Heart right ventricle (tissue), 16 donors: ENCODE measurements around the gene USP2. TPM values are rescaled to one million over a fixed set of nuclear protein-coding genes. Genes with fewer than 3 reads are reported as not detected.

Experiments used
- ATAC-seq, 8 donors: fragments of 200-7000 bp; cut with Tn5 transposase; one replicate each; pipeline ENCODE4 v1.9.1; 2020; ENCODE audit warnings: mild to moderate bottlenecking in 8 of 8, moderate library complexity in 8 of 8, moderate number of reproducible peaks in 1 of 8
- DNase-seq, 2 donors: peaks; one replicate each; pipeline ENCODE4 v3.0.0-alpha.2; 2020
- H3K27ac ChIP-seq, 10 donors: fragments of 200-600 bp; sonication (generic) in 2 of 10; one replicate each; pipeline versions ENCODE4 v1.5.0 to v1.8.0; 2020 to 2022; ENCODE audit warnings: mild to moderate bottlenecking in 3 of 10
- H3K27me3 ChIP-seq, 7 donors: fragments of 200-600 bp; one replicate each; pipeline ENCODE4 v1.8.0; 2021 to 2022; ENCODE audit warnings: mild to moderate bottlenecking in 2 of 7
- H3K36me3 ChIP-seq, 9 donors: fragments of 200-600 bp; sonication (generic) in 1 of 9; one replicate each; pipeline versions ENCODE4 v1.5.0 to v1.8.0; 2020 to 2022; ENCODE audit warnings: mild to moderate bottlenecking in 2 of 9
- H3K4me1 ChIP-seq, 9 donors: fragments of 200-600 bp; sonication (generic) in 1 of 9; one replicate each; pipeline versions ENCODE4 v1.5.0 to v1.8.0; 2020 to 2022; ENCODE audit warnings: mild to moderate bottlenecking in 4 of 9
- H3K4me3 ChIP-seq, 10 donors: fragments of 200-600 bp; sonication (generic) in 2 of 10; one replicate each; pipeline versions ENCODE4 v1.5.0 to v1.8.0; 2020 to 2022; ENCODE audit warnings: mild to moderate bottlenecking in 7 of 10, moderate library complexity in 2 of 10
- H3K9me3 ChIP-seq, 11 donors: fragments of 200-600 bp in 10 of 11; sonication (generic) in 2 of 11; one replicate each; pipeline versions ENCODE4 v1.5.0 to v1.8.0; 2013 to 2022; ENCODE audit warnings: mild to moderate bottlenecking in 2 of 11, control low read depth in 1 of 11, moderate library complexity in 1 of 11
- WGBS, 2 donors: extraction: QIAGEN DNeasy Blood & Tissue Kit; methylation state at CpG; one replicate each; pipeline ENCODE4 v1.1.7; 2013; ENCODE audit warnings: inconsistent platforms in 1 of 2; 5-methylcytosine and 5-hydroxymethylcytosine counted together
- intact Hi-C, 10 donors: fragments of 100-400 bp; cut with DNase I; formaldehyde crosslinking; loops; one replicate each; pipeline versions ENCODE4 v1.11.1 to v1.14.2; 2022
- polyA plus RNA-seq, 2 donors: library from polyadenylated mRNA; stranded (reverse); fragments of 200-250 nt; gene quantifications; one replicate each; pipeline ENCODE4 v1.2.3, GENCODE V29; 2013
- total RNA-seq, 10 donors: library from RNA; stranded (reverse); fragmentation: NEBNext Ultra II Directional in 3 of 10; extraction: Animal tissue kit (Norgen Biotek cat#: 25700) in 3 of 10; gene quantifications; one replicate each; pipeline versions ENCODE4 v1.2.1 to v1.2.4, GENCODE V29; 2021 to 2023
- TF ChIP-seq, protein P1 (sequence below), 9 donors: fragments of 200-600 bp; sonication (generic) in 2 of 9; IDR thresholded peaks; one replicate each; pipeline versions ENCODE4 v1.5.0 to v1.8.0; 2021 to 2022; ENCODE audit warnings: antibody characterized with exemption in 9 of 9, mild to moderate bottlenecking in 5 of 9, moderate library complexity in 1 of 9
- donor health status: Arrhythmogenic right ventricular cardiomyopathy.
- donor health status: ischemic (EF 13 %, LVEDD 7.1; RV severe dilation, severe dysfunction).
- donor health status: healthy with polysubstance abuse.
- donor health status: DM: no; HTN: yes; CAD: no.
- donor health status: DM: no; HTN: no; CAD: no.
- donor health status: ischemic (EF 25% LVEDD 6.9; RV normal size, moderate dysfunction).
- donor health status: ischemic (EF 25% LVEDD 5.7; RV mildly dilated, moderate dysfunction).
- donor health status: healthy.
- donor health status: DM: yes; HTN: yes; CAD: no.
- donor health status: Ischemic cardiomyopathy.
- donor health status: ischemic (EF 35%, LVEDD 5.7; RV mildly dilated, moderate dysfunction).
- donor health status: nonischemic (EF 11% LVEDD 7.7; RV severe dilation, severe dysfunction).
- donor health status: DM: yes; HTN: yes; CAD: no.
- donor health status: PGD.
- donor health status: ischemic (EF 29% LVEDD 5.4; RV normal size, mild dysfunction).
- donor health status: nonischemic (EF 23%, LVEDD 6.1; RV moderate dilation, normal function).

USP2 gene
- total and polyA plus RNA-seq, 12 donors, result 42.0 to 183 (median 130) TPM

DNA sequence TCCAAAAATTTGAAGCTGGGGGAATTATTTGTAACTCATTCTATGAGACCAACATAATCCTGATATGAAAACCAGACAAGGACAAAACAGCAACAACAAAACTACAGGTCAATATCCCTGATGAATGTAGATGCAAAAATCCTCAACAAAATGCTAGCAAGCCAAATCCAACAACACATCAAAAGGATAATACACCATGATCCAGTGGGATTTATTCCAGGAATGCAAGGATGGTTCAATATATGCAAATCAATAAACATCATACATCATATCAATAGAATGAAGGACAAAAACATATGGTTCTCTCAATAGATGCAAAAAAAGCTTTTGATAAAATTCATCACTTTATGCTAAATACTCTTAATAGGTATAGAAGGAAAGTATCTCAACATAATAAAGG is 19.4 kb upstream of the USP2 start:
- DNase-seq, result no peak
- no peak for ATAC-seq
- Histone ChIP-seq H3K4me3 (no peak overlapping the region), H3K27ac (no peak overlapping the region), H3K27me3 (peaks cover 0 to 4% (median 0%) of the 10 kb centered on the region in 7 donors), H3K36me3 (no peaks in the 10 kb centered on the region), H3K9me3 (peaks cover 0 to 46% (median 22%) of the 10 kb centered on the region in 11 donors), H3K4me1 (no peaks in the 10 kb centered on the region)
- TF ChIP-seq, protein P1, sequence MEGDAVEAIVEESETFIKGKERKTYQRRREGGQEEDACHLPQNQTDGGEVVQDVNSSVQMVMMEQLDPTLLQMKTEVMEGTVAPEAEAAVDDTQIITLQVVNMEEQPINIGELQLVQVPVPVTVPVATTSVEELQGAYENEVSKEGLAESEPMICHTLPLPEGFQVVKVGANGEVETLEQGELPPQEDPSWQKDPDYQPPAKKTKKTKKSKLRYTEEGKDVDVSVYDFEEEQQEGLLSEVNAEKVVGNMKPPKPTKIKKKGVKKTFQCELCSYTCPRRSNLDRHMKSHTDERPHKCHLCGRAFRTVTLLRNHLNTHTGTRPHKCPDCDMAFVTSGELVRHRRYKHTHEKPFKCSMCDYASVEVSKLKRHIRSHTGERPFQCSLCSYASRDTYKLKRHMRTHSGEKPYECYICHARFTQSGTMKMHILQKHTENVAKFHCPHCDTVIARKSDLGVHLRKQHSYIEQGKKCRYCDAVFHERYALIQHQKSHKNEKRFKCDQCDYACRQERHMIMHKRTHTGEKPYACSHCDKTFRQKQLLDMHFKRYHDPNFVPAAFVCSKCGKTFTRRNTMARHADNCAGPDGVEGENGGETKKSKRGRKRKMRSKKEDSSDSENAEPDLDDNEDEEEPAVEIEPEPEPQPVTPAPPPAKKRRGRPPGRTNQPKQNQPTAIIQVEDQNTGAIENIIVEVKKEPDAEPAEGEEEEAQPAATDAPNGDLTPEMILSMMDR (IDR thresholded peaks at IDR 0.05), result no peak
- intact Hi-C loops, result no loop called here

DNA sequence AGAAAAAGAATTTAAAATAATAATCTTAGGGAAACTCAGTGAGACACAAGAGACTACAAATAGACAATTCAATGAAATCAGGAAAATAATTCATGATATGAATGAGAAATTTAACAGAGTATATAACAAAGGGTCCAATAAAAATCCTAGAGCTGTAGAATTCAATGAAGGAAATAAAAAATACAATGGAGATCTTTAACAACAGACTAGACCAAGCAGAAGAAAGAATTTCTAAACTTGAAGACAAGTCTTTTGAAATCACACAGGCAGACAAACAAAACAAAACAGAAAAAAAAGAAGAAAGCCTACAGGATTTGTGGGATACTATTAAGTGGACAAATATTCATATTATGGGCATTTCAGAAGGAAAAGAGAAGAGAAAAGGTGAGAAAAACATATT is 16.2 kb upstream of the USP2 start:
- ATAC-seq (no peak), DNase-seq (no peak)
- H3K4me3 ChIP-seq, result no peak overlapping the region
- H3K9me3 ChIP-seq, result peaks cover 0 to 46% (median 22%) of the 10 kb centered on the region in 11 donors
- TF ChIP-seq, protein P1 (IDR thresholded peaks at IDR 0.05), result no peak
- intact Hi-C loops, result no loop called here
- peaks cover 0 to 12% (median 0%) of the 10 kb centered on the region in 7 donors for H3K27me3 ChIP-seq
- no peak overlapping the region for H3K27ac ChIP-seq
- H3K36me3 ChIP-seq, result no peaks in the 10 kb centered on the region
- no peaks in the 10 kb centered on the region for H3K4me1 ChIP-seq

DNA sequence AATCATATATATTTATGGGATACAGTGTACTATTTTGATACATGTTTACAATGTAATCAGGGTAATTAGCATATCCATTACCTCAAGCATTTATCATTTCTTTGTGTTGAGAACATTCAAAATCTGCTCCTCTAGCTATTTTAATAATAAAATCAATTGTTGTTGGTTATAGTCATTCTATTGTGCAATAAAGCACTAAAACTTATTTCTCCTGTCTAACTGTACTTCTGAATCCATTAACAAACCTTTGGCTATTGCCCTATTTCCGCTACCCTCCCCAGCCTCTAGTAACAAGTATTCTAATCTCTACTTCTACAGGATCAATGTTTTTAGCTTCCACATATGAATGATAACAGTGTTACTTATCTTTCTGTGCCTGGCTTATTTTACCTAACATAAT is 15.3 kb upstream of the USP2 start:
- no peak for ATAC-seq
- Histone ChIP-seq H3K36me3 (no peaks in the 10 kb centered on the region), H3K4me1 (no peaks in the 10 kb centered on the region), H3K9me3 (peaks cover 0 to 45% (median 22%) of the 10 kb centered on the region in 11 donors), H3K27ac (no peak overlapping the region), H3K27me3 (peaks cover 0 to 12% (median 0%) of the 10 kb centered on the region in 7 donors), H3K4me3 (no peak overlapping the region)
- intact Hi-C loops, result no loop called here
- TF ChIP-seq, protein P1 (IDR thresholded peaks at IDR 0.05), result no peak
- 93 to 95% methylated on average over 1 of the region's 1 CpG for WGBS, 2 donors
- DNase-seq, result no peak

DNA sequence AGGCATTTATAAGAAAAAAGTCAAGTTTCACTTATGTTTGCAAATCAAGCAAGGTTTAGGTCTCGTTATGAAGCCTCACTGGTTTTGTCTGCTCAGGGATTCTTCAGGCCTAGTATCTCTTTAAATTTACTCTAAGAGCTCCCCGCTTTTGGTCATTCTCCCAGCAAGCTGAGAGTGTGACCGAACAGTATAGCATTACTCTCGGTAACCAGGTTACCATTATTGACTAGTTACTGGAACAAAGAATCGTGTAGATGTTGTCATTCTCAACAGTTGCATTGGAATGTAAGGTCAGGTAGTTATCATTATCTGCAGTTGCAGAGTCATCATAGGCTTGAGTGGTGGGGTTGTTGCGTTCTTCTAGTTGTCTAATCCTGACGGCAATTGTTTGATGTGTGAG is 9.8 kb upstream of the USP2 start:
- WGBS, 2 donors, result 88 to 89% methylated on average over 7 of the region's 7 CpGs
- H3K4me3 ChIP-seq, result no peak overlapping the region
- H3K9me3 ChIP-seq, result no peaks in the 10 kb centered on the region
- DNase-seq (no peak), ATAC-seq (no peak)
- no peaks in the 10 kb centered on the region for H3K4me1 ChIP-seq
- intact Hi-C loops, result no loop called here
- H3K27ac ChIP-seq, result no peak overlapping the region
- TF ChIP-seq, protein P1 (IDR thresholded peaks at IDR 0.05), result no peak
- H3K27me3 ChIP-seq, result peaks cover 0 to 12% (median 0%) of the 10 kb centered on the region in 7 donors
- no peaks in the 10 kb centered on the region for H3K36me3 ChIP-seq
